Neuron (in vitro differentiated cells): ENCODE data around the gene PLEKHG5.

Source experiments
- H2AFZ ChIP-seq: one replicate; pipeline ENCODE4 v1.6.1; 2013; ENCODE audit warnings: low read depth, mild to moderate bottlenecking, inconsistent platforms, low read length, moderate library complexity
- H3K27me3 ChIP-seq: one replicate; pipeline ENCODE4 v1.6.1; 2013; ENCODE audit warnings: low read length; ENCODE audit not compliant: insufficient read depth
- H3K36me3 ChIP-seq: one replicate; pipeline ENCODE4 v1.6.1; 2013; ENCODE audit warnings: low read length; ENCODE audit not compliant: insufficient read depth
- H3K4me1 ChIP-seq: one replicate; pipeline ENCODE4 v1.6.1; 2013; ENCODE audit warnings: low read length; ENCODE audit not compliant: insufficient read depth
- H3K4me3 ChIP-seq: 2 replicates; pipeline ENCODE4 v1.5.1; 2013; ENCODE audit warnings: mild to moderate bottlenecking, low read length, moderate library complexity
- H3K9me3 ChIP-seq: one replicate; pipeline ENCODE4 v1.6.1; 2013; ENCODE audit warnings: low read length

The PLEKHG5 gene

DNA sequence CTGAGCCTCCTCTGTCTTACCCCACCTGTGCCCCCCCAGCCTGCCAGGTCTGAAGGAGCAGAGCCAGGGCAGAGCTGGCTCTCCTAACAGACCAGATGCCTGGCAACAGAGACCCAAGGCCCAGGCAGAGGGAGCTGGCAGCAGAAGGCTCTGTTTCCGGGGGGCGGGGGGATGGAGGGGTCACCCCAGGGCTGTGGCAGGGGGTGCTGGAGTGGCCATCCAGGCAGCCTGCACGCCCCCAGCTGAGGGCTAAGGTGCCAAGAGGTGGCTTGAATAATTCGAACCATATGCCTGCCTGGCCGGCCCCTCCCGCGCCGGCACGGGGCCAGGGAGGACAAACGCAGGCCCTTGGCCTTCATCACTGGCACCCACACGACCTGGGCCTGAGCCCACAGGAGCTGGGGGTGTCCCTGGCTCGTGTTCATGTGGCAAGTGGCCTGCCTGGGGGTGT is 16.0 kb upstream of the PLEKHG5 start:
- H3K27me3 ChIP-seq = peaks cover 19% of the 10 kb centered on the region
- H3K9me3 ChIP-seq = no peaks in the 10 kb centered on the region
- no peaks in the 10 kb centered on the region for H3K36me3 ChIP-seq
- H2AFZ ChIP-seq = no peak overlapping the region
- no peak overlapping the region for H3K4me3 ChIP-seq
- peaks cover 16% of the 10 kb centered on the region for H3K4me1 ChIP-seq

DNA sequence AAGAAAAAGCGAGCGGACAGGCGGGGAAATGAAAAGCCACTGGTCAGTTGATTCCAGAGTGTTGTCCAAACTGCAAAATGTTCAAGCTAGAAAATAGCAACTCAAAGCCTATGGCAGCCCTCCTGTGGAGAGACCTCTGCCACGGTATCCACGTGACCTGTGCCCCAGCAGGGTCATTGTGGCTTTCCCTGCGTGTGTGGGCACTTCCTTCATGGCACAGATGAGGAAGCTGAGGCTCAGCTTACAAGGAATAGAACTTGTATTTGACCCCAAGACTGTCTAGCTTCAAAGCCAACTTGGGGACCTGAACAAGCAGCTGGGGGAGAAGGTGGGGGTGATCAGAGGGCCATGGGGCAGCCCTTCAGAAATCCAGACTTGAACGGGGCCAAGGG is 15.6 kb upstream of the PLEKHG5 start:
- Histone ChIP-seq H3K9me3 (no peaks in the 10 kb centered on the region), H2AFZ (no peak overlapping the region), H3K27me3 (peaks cover 19% of the 10 kb centered on the region), H3K4me1 (peaks cover 16% of the 10 kb centered on the region), H3K36me3 (no peaks in the 10 kb centered on the region), H3K4me3 (no peak overlapping the region)

DNA sequence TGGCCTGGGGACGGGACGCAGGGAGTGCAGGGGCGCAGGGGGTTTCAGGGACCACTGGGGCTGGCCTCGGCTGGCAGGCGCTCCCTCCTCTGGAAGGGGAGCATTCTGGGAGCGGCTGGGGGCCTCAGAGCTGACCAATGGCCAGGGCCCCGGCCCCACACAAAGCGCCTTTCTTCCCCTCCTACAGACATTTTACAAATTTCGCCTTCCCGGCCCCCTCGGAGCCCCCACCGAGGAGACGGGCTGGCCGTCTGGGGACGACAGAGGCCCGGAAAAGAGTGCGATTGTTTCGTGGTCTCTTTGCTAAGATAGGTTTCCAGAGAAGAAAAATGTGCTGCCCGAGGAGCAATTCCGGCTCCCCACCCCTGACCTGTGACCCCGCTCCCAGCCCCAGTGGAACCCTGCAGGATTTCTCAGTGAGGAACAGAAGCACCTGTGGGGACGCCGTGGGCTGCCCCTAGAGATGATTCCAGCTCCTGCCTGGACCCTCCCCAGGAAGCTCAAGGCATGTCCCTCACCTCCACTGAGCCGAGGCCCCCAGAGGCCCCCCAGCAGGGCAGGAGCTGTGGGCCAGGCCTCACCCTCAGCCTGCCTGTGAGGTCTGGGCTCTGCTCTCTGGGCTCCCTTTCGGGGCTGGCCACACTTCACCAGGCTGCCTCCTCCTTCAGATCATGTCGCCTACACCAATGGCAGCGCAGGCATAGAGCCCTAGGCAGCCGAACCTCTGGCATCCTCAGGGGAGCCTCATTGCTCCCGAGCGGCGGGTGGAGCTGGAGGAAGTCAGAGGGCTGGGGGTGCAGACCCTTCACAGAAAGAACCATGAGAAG is 15.0 kb upstream of the PLEKHG5 start:
- H3K36me3 ChIP-seq = no peaks in the 10 kb centered on the region
- no peak overlapping the region for H2AFZ ChIP-seq
- peaks cover 19% of the 10 kb centered on the region for H3K27me3 ChIP-seq
- H3K4me1 ChIP-seq = peaks cover 16% of the 10 kb centered on the region
- H3K9me3 ChIP-seq = no peaks in the 10 kb centered on the region
- H3K4me3 ChIP-seq = no peak overlapping the region

GRCh38 chr1:6505367-6506209 is 14.1 kb upstream of the PLEKHG5 start:
- no peak overlapping the region for H2AFZ ChIP-seq
- H3K9me3 ChIP-seq = no peaks in the 10 kb centered on the region
- no peaks in the 10 kb centered on the region for H3K36me3 ChIP-seq
- H3K27me3 ChIP-seq = peaks cover 19% of the 10 kb centered on the region
- peaks cover 16% of the 10 kb centered on the region for H3K4me1 ChIP-seq
- no peak overlapping the region for H3K4me3 ChIP-seq

DNA sequence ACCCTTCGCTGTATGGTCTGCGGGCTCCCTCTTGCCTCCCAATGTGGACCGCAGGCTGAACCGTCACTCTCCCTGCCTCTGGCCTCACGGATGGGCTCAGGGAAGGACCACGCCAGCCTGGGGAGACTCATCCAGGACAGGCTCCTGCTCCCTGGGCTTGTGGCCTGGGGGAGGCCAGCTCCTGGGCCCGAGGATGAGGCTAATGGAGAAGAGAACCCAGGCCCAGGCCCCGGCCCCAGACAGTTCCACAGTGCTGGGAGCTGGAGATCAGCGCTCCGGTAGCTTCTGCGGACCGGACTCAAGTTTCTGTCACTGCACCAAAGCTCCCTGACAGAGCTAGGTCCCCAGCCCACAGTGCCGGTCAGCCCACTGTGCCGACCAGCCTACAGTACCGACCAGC is 13.4 kb upstream of the PLEKHG5 start:
- Histone ChIP-seq H3K4me1 (peaks cover 15% of the 10 kb centered on the region), H2AFZ (no peak overlapping the region), H3K36me3 (no peaks in the 10 kb centered on the region), H3K27me3 (peaks cover 19% of the 10 kb centered on the region), H3K9me3 (no peaks in the 10 kb centered on the region), H3K4me3 (no peak overlapping the region)

DNA sequence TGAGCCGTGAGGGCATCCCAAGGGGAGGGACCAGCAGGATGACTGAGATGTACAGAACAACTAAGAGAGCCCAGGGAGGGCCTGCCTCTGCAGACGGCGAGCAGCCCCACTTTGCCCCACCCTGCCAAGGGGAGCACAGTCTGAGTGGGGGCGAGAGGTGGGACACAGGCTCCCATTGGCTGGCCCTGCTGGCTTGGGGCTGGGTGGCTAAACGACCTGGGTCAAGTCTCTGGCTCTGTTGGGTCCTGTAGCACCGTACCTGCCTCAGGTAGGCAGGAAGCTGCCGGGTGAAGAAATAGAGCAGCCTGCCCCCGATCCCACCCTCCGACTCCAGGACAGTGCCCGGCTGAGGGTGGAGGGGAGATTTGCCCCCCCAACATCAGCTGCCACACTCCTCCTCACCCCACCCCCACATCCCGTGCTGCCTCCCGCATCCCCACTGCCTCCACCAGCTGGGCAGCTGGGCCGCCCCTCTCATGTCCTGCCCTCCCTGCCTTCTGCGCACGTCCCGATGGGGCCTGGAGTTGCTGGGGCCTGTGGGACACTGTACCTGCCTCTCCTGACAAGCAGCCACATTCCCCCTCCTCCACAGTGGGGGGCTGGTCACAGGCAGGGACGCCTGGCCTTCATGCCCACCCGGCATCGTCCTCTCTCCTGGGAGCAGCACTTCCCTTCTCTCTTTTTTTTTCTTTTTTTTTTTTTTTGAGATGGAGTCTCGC is 12.6 kb upstream of the PLEKHG5 start:
- Histone ChIP-seq H2AFZ (no peak overlapping the region), H3K9me3 (no peaks in the 10 kb centered on the region), H3K27me3 (peaks cover 14% of the 10 kb centered on the region), H3K4me1 (peaks cover 15% of the 10 kb centered on the region), H3K36me3 (no peaks in the 10 kb centered on the region), H3K4me3 (no peak overlapping the region)

GRCh38 chr1:6502000-6502891 is 10.8 kb upstream of the PLEKHG5 start:
- no peak overlapping the region for H2AFZ ChIP-seq
- H3K9me3 ChIP-seq = no peaks in the 10 kb centered on the region
- peaks cover 5% of the 10 kb centered on the region for H3K27me3 ChIP-seq
- H3K4me1 ChIP-seq = peaks cover 30% of the 10 kb centered on the region
- H3K36me3 ChIP-seq = no peaks in the 10 kb centered on the region
- H3K4me3 ChIP-seq = no peak overlapping the region

DNA sequence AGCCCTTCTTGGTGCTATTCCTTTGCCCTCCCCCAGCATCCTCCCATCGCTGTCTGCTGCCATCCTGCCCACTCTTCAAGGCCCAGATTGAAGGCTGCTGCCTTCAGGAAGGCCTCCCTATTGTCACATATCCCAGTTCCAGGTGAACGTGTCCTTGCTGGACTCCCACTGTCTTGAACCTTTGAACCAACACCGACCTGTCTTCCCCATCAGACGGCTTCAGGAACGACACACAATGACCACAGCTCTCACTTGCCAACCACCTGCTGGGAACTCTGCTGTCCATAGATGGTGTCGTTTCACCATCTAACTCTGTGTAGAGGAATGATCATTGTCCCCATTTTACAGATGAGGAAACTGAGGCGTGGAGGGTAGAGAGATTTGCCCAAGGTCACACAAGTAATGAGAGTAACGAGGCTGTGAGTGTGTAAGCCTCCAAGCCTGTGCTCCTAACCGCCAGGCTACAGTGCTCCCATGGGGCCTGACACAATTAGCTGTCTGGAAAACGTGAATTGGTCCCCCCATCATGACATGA is 9.9 kb upstream of the PLEKHG5 start:
- Histone ChIP-seq H3K27me3 (peaks cover 2% of the 10 kb centered on the region), H3K36me3 (no peaks in the 10 kb centered on the region), H2AFZ (no peak overlapping the region), H3K9me3 (no peaks in the 10 kb centered on the region), H3K4me3 (no peak overlapping the region), H3K4me1 (peaks cover 28% of the 10 kb centered on the region)

DNA sequence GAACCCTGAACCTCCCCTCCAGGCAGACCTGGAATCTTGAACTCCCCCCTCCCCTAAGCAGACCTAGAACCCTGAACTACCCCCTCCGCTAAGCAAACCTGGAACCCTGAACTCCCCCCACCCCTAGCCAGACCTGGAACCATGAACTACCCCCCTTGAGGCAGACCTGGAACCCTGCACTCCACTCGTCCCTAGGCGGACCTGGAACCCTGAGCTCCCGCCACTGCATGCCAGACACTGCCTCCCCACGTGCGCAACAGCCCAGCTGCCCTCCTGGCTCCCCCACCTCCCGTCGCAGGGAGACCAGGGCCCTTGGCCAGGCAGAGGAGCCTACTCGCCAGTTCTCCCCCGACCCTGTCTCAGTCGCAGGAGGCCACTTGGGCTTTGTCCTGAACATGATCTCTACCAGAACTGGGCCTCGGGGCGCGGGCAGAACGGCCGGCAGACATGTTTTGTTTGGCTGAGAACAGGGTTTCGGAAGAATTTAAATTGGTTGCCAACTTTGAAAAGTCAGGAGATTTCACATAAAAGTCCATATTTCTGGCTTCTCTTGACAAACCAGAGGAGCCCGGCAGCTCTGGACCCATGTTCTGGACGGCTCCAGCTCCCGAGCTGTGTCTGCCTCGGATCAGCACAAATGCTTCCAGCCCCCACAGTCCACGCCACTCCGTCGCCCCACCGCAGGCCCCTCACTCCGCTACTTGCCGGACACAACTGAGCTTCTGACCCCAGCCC is 9.2 kb upstream of the PLEKHG5 start:
- Histone ChIP-seq H3K4me3 (no peak overlapping the region), H3K36me3 (no peaks in the 10 kb centered on the region), H3K27me3 (peaks cover under 1% of the 10 kb centered on the region), H3K4me1 (peaks cover 29% of the 10 kb centered on the region), H3K9me3 (no peaks in the 10 kb centered on the region), H2AFZ (no peak overlapping the region)

DNA sequence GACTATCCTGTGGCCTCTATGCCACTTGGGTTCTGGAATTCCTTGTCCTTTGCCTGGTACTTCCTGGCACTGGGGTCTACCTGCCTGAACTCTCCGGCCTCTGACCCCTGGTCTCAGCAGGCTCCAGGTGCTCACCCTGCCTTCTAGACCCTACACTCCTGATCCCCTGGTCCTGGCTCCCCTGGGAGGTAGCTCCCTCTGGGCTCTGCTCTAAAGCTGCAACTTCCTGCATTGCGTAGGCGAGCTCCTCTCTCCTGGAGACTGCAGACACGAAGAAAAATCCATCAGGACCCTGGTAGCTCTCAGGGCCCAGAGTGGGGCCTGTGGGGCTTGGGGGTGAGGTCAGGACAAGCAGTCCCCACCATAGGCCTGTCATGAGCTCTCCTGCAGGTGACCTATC is 7.8 kb upstream of the PLEKHG5 start:
- Histone ChIP-seq H3K4me3 (no peak overlapping the region), H3K36me3 (no peaks in the 10 kb centered on the region), H2AFZ (no peak overlapping the region), H3K4me1 (peaks cover 30% of the 10 kb centered on the region), H3K27me3 (no peaks in the 10 kb centered on the region), H3K9me3 (no peaks in the 10 kb centered on the region)

DNA sequence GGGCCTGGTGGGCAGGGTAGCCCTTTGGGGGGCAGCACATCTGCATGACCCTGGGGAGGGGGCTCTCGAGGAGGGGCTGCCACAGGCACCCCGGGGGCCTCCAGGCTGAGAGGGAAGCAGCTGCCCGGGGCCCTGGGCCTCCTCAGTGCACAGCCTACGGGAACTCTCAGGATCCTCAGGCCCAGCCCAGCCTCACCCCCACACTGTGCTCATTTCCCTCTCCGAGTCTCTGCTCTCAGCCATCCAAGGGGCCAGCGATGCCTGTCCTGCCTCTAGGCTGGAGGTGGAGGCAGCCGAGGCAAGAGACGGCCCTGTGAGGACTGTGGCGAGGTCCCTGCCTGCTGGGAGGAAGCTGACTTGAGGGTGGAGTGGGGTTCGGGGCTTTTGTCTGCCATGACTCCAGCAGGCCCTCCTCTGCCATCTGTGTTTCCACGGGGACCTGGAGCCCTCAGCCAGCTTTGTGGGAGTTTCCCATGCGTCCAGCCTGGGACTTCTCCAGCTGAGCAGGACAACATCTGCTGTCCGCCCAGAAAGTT is 7.2 kb upstream of the PLEKHG5 start:
- Histone ChIP-seq H3K9me3 (no peaks in the 10 kb centered on the region), H3K4me1 (peaks cover 30% of the 10 kb centered on the region), H3K36me3 (no peaks in the 10 kb centered on the region), H2AFZ (no peak overlapping the region), H3K27me3 (no peaks in the 10 kb centered on the region), H3K4me3 (no peak overlapping the region)
